AG04450 (cell line): ENCODE measurements around the gene ARSK. TPM values are rescaled to one million over a fixed set of nuclear protein-coding genes. Genes with fewer than 3 reads are reported as not detected.

Experiments used
- CTCF ChIA-PET: fragments of 300-600, 350-600 bp; formaldehyde crosslinking; extraction: SDS; loops from one replicate; lab custom pipeline; 2022; ENCODE audit warnings: antibody characterized with exemption, inconsistent platforms; lab: Charles Lee
- POLR2A ChIA-PET: fragments of 350-600 bp; formaldehyde crosslinking; extraction: SDS; loops from one replicate; lab custom pipeline; 2021; ENCODE audit warnings: antibody characterized with exemption, inconsistent platforms; lab: Yijun Ruan, JAX
- DNase-seq: peaks from one replicate; pipeline ENCODE4 v3.0.0-alpha.2; 2011; ENCODE audit warnings: low read depth, low spot score
- H3K27ac ChIP-seq: one replicate; pipeline ENCODE4 v1.5.1; 2012; ENCODE audit warnings: low read depth, low read length, control low read depth
- H3K27me3 ChIP-seq: one replicate; pipeline ENCODE4 v1.6.0; 2012; ENCODE audit warnings: low read length; ENCODE audit not compliant: control insufficient read depth, insufficient read depth
- H3K4me3 ChIP-seq: 2 replicates; pipeline ENCODE4 v1.5.1; 2011; ENCODE audit warnings: mild to moderate bottlenecking, low read depth, low read length, control low read depth
- H3K9me3 ChIP-seq: 2 replicates; pipeline ENCODE4 v1.5.1; 2012; ENCODE audit warnings: low read length; ENCODE audit not compliant: control insufficient read depth, insufficient read depth
- polyA plus RNA-seq: library from polyadenylated mRNA; depleted of rRNA; stranded (reverse); fragments of >200 nt; gene quantifications from 2 replicates; pipeline ENCODE4 v1.2.3, GENCODE V29; 2011
- TF ChIP-seq, protein P1 (sequence below): IDR thresholded peaks from 2 replicates; pipeline ENCODE4 v1.5.1; 2011; ENCODE audit warnings: low read depth, low read length, control low read depth, inconsistent platforms

Gene ARSK
- polyA plus RNA-seq, 1 experiment, result 18.3 TPM

DNA sequence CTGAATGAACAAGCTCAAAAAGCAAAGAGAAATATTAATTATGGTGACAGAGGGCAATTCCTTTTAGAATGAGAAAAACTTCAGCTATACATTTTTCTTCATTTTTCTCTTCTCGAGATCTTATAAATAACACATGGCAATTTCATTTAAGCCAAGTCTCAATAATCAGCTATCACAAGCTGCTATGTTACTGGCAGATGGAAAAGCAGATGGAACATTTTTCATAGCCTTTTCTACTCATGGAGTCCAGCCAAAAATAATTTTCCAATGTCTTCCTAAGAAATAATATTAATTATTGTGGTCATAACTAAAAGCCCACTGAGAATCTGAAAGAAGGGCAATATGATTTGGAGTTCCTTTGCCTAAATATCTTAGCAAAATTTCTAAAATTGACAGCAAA, 35.8 kb upstream of the ARSK start:
- Histone ChIP-seq H3K27ac (no peak overlapping the region), H3K9me3 (no peaks in the 10 kb centered on the region), H3K4me3 (no peak overlapping the region), H3K27me3 (no peaks in the 10 kb centered on the region)
- POLR2A ChIA-PET, result no interaction called here
- TF ChIP-seq, protein P1, sequence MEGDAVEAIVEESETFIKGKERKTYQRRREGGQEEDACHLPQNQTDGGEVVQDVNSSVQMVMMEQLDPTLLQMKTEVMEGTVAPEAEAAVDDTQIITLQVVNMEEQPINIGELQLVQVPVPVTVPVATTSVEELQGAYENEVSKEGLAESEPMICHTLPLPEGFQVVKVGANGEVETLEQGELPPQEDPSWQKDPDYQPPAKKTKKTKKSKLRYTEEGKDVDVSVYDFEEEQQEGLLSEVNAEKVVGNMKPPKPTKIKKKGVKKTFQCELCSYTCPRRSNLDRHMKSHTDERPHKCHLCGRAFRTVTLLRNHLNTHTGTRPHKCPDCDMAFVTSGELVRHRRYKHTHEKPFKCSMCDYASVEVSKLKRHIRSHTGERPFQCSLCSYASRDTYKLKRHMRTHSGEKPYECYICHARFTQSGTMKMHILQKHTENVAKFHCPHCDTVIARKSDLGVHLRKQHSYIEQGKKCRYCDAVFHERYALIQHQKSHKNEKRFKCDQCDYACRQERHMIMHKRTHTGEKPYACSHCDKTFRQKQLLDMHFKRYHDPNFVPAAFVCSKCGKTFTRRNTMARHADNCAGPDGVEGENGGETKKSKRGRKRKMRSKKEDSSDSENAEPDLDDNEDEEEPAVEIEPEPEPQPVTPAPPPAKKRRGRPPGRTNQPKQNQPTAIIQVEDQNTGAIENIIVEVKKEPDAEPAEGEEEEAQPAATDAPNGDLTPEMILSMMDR, result no peak
- DNase-seq, result no peak
- CTCF ChIA-PET, result no interaction called here

DNA sequence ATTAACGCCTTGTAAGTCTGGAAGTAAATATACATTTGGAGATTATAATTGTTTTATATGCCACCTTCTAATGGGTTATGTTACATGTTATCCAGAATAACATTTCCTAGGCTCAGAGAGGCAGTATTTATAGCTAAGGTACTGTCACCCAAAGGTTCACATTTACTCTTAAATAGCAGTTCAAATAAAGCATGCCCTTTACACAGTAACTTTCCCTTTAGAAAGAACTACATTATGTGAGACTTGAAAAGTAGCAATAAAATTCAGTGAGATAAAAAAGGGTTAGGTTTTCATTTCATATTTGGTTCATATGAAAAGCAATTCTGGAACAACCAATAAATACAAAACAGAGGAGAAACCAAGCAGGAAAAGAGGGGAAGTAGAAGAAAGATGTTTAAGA, 35.2 kb upstream of the ARSK start:
- Histone ChIP-seq H3K4me3 (no peak overlapping the region), H3K27me3 (no peaks in the 10 kb centered on the region), H3K27ac (no peak overlapping the region), H3K9me3 (no peaks in the 10 kb centered on the region)
- no peak for DNase-seq
- CTCF ChIA-PET, result no interaction called here
- TF ChIP-seq, protein P1, result no peak
- POLR2A ChIA-PET, result no interaction called here

DNA sequence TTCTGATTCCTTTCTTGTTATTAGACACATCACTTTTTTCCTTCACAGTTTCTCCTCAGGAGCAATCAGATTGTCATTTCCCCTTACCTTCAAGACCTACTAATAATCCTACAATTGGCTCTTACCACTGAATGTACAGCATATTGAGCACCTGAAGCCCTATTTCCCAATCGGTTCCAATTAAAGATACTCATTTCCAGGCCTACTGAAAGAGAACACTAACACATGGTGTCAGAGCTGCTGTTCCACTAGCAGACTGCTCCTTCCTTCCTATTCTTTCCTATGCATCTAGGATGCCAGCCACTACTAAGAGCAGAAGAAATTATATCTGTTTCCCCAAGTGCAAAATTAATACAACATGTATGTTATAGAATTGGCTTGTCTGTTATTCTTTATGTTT, 34.7 kb upstream of the ARSK start:
- Histone ChIP-seq H3K27me3 (no peaks in the 10 kb centered on the region), H3K9me3 (no peaks in the 10 kb centered on the region), H3K4me3 (no peak overlapping the region), H3K27ac (no peak overlapping the region)
- ChIA-PET CTCF (no interaction called here), POLR2A (no interaction called here)
- DNase-seq, result no peak
- TF ChIP-seq, protein P1, result no peak

DNA sequence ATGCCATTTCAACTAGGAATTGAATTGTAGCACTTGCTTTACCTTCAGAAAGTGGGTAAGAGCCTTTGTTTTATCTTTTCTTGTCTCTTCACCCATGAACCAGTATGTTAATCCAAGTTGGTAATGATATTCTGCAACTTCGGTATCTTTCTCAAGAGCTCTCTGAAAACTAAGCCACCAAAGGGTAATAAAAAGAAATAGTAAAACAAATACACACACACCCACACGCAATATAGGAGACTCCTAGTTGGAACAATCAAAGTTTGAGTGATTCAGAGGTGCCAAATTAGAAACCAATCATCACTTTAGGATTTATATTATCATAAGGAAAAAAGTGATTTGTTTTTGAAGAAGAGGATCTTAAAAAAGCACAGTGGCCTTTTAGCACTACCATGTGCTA, 30.5 kb upstream of the ARSK start:
- Histone ChIP-seq H3K27me3 (no peaks in the 10 kb centered on the region), H3K4me3 (no peak overlapping the region), H3K27ac (no peak overlapping the region), H3K9me3 (no peaks in the 10 kb centered on the region)
- POLR2A ChIA-PET, result no interaction called here
- DNase-seq, result no peak
- TF ChIP-seq, protein P1, result no peak
- CTCF ChIA-PET, result no interaction called here

DNA sequence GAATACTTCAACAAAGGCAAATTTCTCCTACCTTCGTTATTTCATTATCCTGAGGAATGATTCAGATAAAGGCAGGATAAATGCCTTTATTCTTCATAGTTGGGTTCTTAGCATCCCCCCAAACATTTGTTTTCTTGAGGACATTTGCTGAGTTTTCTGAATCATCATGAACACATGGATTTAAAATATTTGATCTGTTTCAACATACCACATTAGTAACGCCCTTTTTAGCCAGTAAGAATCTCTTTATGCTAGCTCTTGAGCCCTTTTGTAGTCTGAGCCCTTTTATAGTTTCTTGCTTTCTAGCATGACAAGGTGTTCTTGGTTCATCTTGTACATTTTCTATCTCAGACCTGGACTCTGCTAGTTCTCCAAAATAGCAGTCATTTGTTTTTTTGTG, 28.0 kb upstream of the ARSK start:
- ChIA-PET CTCF (no interaction called here), POLR2A (no interaction called here)
- TF ChIP-seq, protein P1, result no peak
- DNase-seq, result no peak
- Histone ChIP-seq H3K27ac (no peak overlapping the region), H3K27me3 (no peaks in the 10 kb centered on the region), H3K9me3 (no peaks in the 10 kb centered on the region), H3K4me3 (no peak overlapping the region)
